Middle frontal gyrus (tissue), 1 donor: ENCODE measurements around the gene CCNYL1.
"Not testable (repeated sequence)": the region's sequence is repeated elsewhere in the genome, so short reads cannot be mapped to it uniquely, and the experiment has no call there.

Experiments
- DNase-seq: peaks from one replicate; pipeline ENCODE4 v3.0.0-alpha.2; 2015; ENCODE audit warnings: low spot score; ENCODE audit errors: extremely low spot score

The CCNYL1 gene

DNA sequence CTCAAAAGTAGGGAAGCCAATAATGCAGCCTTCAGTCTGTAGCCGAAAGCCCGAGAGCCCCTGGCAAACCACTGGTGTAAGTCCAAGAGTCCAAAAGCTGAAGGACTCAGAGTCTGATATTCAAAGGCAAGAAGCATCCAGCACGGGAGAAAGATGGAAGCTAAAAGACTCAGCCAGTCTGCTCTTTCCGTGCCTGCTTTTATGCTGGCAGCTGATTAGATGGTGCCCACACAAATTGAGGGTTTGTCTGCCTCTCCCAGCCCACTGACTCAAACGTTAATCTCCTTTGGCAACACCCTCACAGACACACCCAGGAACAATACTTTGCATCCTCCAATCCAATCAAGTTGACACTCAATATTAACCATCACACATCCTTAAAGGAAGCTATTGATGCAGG, 14.5 kb upstream of the CCNYL1 start:
- DNase-seq = not testable (repeated sequence)

DNA sequence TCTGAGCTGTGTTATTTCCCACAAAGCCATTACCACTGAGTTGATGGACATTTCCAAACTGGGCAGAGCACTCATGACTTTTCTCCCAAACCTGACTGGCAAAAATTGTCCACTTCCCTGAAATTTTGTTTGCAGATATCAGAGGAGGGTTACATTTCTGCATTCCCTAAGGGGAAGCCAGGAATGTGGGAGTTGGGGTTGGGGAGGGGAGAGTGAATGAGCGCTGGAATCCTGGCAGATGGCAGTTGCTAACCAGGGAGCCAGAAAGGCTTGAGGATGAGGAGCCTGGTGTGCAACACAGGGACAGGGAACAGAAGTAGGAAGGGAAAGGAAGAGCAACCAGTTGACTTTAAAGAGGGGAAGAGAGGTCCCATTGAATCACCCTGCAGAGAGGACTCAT, 14.0 kb upstream of the CCNYL1 start:
- no peak for DNase-seq

DNA sequence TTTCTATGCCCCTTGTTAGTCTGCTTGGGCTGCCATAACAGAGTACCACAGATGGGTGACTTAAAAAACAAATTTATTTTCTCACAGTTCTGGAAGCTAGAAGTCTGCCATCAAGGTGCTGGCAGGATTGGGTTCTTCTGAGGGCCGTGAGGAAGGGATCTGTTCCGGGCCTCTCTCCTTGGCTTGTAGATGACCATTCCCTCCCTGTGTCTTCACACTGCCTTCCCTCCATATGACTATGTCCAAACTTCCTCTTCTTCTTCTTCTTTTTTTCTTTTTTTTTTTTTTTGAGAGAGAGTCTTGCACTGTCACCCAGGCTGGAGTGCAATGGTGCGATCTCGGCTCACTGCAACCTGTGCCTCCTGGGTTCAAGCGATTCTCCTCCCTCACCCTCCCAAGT, 13.1 kb upstream of the CCNYL1 start:
- no peak for DNase-seq

DNA sequence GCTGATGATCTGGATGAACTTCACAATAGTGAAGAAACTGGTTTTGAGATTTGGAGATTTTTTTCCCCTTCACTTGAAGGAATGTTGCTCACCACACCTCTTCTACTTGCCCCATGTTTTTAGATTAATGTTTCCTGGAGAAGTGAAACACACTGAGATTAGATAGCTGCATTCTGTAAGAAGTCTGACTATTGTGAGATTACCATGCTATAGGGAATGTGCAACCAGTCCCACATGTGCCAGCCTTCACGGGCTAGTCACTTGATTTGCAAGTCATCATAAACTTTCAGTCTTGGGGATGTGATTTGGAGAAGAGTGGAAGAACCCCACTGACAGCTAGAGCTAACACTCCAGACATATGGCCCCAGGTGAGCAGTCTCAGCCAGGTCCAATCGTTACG, 7.4 kb upstream of the CCNYL1 start:
- no peak for DNase-seq

DNA sequence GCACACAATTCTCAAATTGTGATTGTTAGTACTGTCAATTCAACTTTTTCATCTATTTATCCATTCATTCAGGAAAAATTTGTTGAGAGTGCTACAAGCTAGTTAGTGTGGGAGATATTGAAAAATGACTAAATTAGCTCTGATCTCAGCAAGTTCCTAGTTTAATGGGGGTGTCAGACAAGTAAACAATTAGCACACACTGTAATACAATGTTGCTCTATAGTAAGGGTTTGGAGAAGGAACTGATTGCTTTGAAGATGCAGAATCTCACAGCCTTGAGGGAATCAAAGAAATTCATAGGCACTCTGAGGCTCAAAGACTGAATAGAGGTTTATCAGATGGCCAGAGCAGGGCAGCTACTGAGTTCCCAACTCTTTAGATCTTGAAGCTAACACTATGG, 6.8 kb upstream of the CCNYL1 start:
- DNase-seq = no peak

DNA sequence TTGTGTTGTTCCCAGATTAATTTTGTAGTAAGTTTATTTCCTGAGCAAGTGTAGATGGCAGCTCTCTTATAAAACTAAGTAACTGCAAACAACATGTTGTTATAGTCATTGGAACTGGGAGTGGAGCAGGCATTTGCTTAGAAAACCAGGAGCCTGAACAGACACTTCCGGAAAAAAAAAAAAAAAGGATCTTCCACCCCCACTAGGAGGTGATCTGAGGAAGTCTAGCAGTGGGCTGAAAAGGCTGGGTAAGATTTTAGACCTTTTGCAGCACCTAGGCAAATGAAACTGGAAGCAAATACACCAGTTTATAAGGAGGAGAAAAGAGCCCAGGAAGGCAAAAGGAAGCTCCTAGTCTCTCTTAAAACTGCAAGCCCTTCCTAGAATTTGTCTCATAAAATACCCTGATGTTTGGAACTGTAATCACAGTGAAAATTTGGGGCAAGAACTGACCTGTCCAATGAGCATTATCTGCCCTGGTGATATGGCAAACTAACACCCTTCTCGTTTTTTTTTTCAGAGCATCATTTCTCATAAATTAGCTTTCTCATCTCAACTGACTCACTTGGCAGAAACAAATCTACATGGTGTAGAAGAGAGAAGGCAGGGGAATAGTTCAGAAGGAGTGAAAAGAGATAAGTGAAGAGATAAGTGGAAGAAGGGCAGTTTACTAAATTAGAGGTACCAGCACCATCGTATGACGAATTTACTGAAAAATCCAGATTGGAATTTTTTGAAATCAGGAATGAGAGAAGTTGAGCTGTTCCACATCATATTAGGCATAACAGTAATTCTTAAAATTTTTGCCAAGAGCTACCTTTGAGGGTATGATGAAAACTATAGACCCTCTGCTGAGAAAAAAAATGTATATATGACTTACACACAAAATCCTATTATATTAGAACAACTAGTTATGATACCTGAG, 4.2 kb upstream of the CCNYL1 start:
- DNase-seq = no peak

DNA sequence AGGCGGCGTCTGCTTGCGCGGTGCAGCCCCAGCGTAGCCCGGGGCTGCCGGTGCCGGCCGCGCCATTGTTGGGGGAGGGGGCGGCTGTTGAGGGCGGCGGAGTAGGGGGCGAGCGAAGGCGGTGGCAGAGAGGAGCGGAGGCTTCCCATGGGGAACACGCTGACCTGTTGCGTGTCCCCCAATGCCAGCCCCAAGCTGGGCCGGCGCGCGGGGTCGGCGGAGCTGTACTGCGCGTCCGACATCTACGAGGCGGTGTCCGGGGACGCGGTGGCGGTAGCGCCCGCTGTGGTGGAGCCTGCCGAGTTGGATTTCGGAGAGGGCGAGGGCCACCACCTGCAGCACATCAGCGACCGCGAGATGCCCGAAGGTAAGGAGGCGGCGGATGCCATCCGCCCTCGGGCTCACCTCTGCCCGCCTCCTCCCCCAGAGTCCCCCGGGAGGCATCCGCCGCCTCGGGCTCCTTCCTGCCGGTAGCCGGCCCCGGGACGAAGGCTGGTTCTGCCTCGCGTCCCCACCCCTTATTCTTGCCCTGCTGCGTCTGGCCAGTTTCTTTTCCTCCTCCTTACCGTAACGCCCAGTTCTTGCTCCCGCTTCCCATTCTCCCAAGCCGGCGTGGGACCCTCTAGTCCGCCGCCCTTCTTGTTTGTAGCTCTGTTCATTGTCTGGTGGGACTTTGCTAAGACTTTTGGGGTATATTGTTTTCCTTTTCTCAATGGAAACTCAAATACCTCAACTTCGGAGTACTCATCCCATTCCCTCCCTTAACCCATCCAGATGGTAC, 500 bp downstream of the CCNYL1 start:
- DNase-seq = no peak

DNA sequence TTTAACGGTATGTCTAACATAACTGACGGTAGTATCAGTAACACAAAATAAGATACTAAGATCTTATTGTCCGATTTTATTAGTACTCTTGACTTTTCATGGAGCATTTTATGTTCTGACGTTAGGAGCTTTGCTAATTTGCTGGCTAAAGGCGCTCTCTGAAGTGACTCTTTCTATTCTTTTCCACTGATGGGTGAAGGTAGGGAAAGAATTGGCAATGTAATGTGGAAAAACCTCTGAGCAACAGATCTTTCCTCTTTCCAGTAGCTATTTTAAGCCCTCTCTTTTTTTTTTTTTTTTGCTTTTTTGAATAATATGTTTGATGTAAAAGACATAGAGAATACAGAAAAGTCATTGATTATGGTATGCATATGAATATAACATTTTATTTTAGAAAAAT, 4.6 kb downstream of the CCNYL1 start:
- no peak for DNase-seq

DNA sequence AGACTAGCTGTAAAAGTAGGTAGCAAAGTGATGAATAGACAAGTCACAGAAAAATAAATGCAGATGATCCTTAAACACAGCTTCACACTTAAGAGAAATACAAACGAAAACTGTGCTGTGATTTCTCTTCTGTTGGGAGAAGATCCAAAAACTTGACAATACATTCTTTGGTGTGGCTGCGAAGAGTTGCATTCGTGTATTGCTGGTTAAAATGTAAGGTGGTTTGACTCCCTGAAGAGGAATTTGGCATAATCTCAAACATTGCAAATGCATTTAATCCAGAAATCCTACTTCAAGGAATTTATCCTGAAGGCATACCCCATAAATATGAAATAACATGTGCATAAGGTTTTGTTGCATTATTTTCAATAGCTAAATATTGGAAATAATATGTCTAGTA, 7.1 kb downstream of the CCNYL1 start:
- DNase-seq = no peak

DNA sequence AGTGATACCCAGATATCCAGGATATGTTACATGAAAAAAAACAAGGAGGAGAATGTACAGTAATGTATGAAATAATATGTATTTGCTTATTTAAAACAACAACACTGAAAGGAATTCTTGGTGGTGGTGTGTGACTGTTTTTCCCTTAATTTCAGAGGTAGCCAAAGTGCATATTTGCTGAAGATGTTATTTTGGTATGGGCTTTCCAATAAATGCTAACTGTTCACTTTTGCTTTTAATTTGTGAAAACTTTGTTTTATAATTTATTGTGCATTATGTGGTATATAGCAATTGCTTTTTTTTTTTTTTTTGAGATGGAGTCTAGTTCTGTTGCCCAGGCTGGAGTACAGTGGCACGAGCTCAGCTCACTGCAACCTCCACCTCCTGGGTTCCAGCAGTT, 7.6 kb downstream of the CCNYL1 start:
- DNase-seq = no peak

DNA sequence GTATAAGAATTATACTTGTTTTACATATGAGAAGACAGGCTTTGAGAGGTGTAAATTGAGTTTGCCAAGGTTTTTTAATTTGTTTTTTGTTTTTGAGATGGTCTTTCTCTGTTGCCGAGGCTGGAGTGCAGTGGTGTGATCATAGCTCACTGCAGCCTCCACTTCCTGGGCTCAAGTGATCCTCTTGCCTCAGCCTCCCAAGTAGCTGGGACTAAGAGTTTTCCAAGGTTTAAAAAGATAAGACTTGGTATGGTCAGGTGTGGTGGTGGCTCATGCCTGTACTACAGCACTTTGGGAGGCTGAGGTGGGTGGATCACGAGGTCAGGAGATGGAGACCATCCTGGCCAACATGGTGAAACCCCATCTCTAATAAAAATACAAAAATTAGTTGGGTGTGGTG, 8.2 kb downstream of the CCNYL1 start:
- DNase-seq = not testable (repeated sequence)

DNA sequence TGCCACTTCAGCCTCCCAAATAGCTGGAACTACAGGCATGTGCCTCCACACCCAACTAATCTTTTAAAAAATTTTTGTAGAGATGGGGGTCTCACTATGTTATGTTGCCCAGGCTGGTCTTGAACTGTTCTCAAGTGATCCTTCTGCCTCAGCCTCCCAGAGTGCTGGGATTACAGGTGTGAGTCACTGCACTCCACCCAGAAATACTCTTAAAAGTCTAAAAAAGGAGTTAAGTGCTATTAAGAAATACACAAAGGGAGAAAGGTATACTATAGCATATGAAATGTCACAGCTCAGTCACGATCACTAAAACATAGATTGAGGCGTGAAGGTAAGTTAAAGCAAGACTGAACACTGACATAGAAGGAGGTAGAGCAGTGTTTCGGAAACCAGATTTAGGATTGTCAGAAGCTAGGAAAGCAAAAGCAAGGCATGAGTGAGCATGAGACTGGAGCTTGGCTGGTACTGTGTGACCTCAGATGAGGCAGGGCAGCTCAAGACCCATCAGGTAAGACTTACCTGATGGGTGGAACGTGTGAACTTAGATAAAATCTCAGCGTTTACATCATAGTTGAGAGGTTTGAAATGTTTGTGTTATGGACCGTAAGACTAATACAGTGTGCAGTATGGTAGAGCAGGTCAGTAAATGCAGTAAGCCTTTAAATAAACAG, 9.2 kb downstream of the CCNYL1 start:
- DNase-seq = no peak

DNA sequence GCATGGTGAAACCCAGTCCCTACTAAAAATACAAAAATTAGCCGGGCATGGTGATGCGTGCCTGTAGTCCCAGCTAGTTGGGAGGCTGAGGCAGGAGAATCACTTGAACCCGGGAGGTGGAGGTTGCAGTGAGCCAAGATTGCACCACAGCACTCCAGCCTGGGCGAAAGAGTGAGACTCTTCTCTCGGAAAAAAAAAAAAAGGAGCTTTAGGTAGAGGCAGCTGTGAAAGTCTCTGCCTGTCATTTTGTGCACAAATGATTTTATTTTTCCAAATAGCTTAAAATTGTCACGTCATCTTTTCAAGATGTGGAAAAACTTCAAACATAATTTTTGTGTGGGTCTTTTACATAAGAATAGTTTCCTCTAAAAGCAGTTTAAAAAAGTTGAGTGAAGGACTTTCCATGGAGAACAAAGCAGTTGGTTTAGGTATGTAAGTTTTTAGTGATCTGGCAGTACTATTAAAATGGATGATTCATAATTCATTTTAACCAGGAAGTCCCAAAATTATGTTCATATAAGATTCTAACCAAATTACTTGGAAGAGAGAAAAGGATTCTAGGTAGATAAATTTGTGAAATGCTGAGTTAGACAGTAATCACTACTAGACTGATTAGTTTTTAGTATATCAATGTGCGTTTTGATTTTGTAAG, 11.5 kb downstream of the CCNYL1 start:
- no peak for DNase-seq

DNA sequence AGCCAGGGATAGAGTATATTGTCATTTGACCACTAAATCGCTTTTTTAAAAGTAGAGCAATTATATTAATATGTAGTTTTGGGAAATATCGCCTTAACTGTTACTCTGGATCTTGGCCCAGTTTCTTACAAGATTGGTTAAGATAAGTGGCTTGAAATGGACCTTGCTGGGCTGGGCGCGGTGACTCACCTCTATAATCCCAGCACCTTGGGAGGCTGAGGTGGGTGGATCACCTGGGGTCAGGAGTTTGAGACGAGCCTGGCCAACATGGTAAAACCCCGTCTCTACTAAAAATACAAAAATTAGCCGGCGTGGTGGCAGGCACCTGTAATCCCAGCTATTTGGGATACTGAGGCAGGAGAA, 12.0 kb downstream of the CCNYL1 start:
- DNase-seq = not testable (repeated sequence)

DNA sequence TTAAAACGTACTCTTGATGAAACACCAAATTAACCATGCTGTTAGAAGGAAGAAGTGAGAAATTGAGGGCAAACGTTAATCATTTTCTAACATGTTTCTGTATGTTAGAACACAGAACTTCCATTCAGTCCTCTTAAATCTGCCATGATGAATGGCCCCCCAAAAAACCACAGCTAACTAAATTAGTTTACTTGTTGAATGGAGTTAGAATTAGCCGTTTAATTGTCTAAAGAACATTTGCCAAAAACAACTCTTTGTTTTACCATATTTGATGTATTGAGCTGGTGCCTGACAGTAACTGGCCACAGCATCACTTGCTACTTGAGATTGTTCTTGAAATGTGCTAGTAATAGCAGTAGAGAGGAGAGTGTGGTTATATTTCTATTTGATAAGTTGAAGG, 12.7 kb downstream of the CCNYL1 start:
- DNase-seq = no peak

DNA sequence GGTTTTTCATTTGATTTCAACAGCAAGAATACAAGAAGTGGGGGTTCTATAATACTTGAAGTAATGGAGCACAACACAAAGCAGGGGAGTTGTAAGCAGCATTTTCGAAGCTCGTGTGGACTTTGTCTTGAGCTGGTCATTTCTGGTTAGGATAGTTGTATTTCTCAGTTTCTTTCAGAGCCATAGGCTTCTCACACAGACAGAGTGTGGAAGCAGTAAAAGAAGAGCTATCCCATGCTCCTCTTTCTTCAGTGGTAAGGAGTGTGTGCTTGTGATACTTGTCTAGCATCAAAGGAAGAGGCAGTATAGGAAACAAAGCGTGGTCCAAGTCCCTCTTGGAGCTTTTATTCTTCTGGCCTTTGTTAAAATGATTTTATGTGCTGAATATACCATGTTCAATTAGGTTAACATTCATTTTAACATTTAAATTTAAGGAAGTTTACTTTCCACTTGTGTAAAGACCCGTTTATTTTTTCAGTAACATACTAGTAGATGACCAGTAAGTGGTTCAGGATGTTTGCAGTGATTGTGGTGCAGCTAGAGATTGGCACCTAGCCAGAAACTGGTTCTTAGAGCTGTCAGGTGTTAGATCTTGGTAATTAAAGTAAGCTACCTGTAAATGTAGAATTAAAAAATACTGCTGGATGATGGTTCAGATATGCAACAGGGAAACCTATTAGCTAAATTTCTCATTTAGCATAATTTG, 14.6 kb downstream of the CCNYL1 start:
- no peak for DNase-seq

DNA sequence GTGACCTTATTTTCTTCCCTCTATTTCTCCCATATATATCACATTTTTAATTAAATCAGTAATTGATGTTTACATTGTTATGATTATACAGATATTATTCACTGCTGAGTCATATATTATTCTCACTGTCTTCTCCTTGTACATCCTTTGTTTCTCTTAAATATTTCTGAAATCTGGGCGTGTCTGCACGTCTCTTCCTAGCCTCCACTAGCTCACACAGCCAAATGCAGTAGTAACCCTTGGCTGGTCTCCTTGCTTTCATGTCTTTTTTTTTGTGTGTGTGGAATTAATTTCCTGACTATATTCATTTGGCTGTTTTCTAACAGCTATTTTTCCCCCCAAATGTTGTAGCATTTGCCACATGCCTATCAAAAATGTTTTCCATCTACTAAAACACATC, 15.8 kb downstream of the CCNYL1 start:
- DNase-seq = no peak

DNA sequence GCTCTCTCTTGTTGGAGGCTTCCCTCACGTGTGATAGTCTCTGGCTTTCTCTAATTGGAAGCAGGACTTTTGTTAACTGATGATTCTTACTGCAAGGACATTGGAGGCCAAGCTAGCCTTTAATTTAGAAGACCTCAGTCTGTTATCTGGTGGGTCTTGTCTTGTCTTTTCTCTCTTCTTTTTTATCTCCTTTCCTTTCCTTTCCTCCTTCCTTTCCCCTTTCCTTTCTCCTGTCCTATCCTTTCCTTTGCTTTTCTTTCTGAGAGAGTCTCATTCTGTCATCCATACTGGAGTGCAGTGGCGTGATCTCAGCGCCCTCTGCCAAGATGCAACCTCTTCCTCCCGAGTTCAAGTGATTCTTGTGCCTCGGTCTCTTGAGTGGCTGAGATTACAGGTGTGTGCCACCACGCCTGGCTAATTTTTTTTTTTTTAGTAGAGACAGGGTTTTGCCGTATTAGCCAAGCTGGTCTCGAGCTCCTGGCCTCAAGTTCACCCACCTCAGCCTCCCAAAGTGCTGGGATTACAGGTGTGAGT, 18.1 kb downstream of the CCNYL1 start:
- no peak for DNase-seq

DNA sequence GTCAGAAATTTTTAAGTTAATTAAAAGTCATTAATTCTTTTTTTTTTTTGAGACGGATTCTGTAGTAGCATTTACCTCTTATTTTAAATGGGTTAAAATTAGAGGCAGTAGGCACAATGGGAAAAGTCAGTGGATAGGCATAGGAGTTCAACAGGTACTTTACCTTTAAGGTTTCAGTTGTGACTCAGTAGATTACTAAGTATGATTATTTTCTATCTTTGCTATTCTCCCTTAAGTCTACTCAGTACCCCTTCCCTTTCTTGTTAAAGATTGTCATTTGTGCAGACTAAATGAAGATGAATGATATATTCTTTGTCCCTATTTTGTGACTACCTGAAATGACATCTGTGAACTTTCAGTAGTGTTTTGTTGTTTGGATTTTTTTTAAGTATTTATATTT, 19.7 kb downstream of the CCNYL1 start:
- DNase-seq = no peak

DNA sequence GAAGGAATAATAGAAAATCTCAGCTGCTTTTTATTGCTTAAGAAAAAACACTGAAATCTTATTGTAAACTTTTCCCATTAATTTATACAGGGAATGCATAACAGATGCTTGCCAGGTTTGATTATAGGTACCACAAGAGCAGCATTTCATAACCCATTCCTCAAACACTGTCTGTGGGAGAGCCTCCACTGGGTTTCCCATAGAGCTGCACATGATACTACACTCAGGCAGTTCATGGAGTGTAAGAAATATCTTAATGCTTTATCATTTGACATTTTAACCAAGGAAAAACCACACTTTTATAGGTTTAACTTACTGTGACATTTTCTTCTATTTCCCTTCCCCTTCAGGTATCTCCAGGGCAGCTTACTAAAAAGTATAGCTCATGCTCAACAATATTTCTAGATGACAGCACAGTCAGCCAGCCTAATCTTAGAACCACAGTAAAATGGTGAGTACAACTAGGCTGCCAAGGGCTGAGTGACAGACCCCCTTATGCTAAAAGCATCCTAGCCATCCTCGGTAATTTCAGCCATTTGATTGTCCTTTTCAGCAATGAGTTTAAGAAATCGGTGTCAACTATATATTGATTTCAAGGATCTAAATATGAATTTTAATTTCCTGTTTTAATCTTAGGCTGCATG, 22.3 kb downstream of the CCNYL1 start:
- no peak for DNase-seq
